ENCODE measurements around the gene SLC25A26.

SLC25A26 gene

DNA sequence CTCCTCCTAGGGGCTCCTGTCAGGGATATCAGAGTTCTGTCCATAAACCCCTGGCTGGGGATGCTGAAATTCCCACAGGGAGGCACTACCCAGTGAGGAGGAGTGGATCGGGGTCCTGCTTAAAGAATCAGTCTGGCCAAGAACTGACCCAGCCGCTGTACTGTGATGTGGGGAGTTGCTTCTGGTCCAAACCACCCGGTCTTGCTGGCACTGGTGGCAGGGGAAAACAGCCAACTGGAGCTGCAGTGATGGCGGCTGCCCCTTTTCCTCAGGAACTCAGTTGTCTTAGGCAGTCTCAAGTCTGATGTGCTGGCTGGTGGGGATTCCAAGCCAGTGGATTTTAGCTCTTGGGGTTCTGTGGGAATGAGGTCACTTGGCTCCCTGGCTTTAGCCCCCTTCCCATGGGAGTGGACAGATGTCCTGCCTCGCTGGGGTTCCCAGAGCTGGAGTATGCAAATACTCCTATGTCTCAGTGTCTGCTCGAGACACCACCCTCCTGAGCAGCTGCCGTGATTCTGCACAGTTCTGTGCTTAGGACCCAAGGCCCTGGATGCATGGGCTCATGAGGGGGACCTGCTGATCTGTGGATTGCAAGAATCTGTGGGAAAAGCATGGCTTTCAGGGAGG is 97.1 kb downstream of the SLC25A26 start:
- TF ChIP-seq, protein P1, sequence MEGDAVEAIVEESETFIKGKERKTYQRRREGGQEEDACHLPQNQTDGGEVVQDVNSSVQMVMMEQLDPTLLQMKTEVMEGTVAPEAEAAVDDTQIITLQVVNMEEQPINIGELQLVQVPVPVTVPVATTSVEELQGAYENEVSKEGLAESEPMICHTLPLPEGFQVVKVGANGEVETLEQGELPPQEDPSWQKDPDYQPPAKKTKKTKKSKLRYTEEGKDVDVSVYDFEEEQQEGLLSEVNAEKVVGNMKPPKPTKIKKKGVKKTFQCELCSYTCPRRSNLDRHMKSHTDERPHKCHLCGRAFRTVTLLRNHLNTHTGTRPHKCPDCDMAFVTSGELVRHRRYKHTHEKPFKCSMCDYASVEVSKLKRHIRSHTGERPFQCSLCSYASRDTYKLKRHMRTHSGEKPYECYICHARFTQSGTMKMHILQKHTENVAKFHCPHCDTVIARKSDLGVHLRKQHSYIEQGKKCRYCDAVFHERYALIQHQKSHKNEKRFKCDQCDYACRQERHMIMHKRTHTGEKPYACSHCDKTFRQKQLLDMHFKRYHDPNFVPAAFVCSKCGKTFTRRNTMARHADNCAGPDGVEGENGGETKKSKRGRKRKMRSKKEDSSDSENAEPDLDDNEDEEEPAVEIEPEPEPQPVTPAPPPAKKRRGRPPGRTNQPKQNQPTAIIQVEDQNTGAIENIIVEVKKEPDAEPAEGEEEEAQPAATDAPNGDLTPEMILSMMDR (IDR thresholded peaks at IDR 0.05; ENCODE audit: low read depth, low read length), result no peak
- H3K4me3 ChIP-seq (ENCODE audit: low read depth, low read length), result no peak overlapping the region

DNA sequence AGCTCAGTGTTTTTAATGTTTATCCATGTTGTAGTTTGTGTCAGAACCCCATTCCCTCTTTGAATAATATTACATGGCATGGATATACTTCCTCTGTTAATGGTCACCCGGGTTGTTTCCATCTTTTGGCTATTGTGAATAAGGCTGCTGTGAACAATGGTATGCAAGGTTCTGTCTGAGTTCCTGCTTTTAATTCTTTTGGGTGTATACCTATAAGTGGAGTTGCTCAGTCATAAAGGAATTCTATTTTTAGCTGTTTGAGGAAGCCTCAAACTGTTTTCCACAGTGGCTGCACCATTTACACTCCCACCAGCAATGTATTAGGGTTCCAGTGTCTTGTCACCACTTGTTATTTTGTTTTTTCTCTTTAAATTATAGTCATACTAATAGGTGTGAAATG is 99.6 kb downstream of the SLC25A26 start:
- TF ChIP-seq, protein P1 (IDR thresholded peaks at IDR 0.05; ENCODE audit: low read depth, low read length), result no peak
- H3K4me3 ChIP-seq (ENCODE audit: low read depth, low read length), result no peak overlapping the region

DNA sequence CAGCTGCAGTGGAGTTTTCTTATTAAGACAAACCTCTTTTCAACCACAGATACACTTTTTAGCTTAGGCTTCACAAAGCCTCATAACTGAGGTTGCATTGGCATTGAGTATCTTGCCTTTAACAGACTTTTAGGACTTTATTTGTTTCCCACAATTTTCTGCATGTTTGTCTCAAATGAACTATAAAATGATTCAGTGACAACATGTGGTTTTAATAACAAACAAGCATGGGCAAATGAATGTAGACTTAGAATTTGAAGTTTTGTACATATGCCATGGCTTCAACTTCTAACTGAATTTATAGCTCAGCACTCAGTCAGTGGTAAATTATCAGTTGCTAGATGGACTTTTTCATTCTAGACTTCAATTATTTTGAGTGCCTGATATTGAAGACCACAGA is 101.6 kb downstream of the SLC25A26 start:
- TF ChIP-seq, protein P1 (IDR thresholded peaks at IDR 0.05; ENCODE audit: low read depth, low read length), result no peak
- no peak overlapping the region for H3K4me3 ChIP-seq (ENCODE audit: low read depth, low read length)

DNA sequence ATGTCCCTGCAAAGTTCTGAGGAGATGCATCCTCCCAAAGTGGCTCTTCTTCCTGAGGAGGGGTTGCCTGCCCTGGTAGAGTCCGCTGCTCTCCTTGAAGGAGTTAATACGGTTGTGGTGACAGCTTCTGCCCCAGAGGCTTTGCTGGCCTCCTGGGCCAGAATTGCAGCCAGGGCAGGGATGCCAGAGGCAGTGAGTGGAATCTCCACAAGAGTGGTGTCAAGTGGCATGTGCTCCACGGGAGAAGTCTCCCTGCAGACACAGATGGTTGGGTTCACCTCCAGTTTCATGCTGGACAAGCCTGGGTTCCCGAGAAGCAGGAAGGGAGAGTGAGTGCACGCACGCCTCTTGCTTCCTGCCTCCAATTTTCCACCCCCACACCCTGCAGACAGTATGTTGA is 105.5 kb downstream of the SLC25A26 start:
- H3K4me3 ChIP-seq (ENCODE audit: low read depth, low read length), result no peak overlapping the region
- TF ChIP-seq, protein P1 (IDR thresholded peaks at IDR 0.05; ENCODE audit: low read depth, low read length), result no peak

DNA sequence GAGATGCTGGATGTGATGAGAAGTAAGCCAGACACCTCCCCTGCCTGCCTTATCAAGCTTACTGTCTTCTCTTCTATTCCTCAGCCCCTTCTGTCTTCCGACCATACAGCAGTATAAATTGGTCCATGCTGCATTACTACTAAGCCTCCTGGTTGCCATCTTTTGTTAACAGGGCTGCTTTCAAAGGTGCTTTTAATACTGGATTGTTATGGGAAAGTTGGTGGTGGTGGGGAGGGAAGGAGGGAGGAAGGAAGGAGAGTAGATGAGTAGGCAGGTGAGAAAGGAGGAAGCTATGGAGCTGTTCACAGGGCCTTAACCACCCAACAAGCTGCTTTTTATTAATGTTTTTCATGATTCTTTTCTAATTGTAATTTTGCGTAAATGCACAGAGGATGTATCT is 114.9 kb downstream of the SLC25A26 start:
- H3K4me3 ChIP-seq (ENCODE audit: low read depth, low read length), result no peak overlapping the region
- TF ChIP-seq, protein P1 (IDR thresholded peaks at IDR 0.05; ENCODE audit: low read depth, low read length), result no peak

DNA sequence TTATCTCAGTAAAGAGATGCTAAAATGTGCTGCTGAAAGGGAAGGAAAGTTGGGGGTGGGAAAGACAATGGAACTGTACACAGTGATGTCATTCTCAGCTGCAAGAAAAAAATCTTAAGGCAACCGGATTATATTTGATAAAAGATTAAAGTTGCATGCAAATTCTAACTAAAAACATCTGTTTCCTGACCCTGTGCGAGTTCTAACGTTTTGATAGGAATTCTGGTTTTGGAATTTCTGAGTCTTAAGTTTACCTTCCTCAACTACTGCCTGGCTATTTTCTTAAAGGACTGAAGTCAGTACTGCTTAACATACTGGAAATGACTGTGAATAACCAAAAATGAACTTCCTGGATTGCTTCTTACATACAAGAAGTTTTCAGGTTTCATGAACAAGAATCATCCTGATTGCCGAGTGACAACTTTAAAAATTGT is 115.5 kb downstream of the SLC25A26 start:
- H3K4me3 ChIP-seq (ENCODE audit: low read depth, low read length), result no peak overlapping the region
- TF ChIP-seq, protein P1 (IDR thresholded peaks at IDR 0.05; ENCODE audit: low read depth, low read length), result no peak

DNA sequence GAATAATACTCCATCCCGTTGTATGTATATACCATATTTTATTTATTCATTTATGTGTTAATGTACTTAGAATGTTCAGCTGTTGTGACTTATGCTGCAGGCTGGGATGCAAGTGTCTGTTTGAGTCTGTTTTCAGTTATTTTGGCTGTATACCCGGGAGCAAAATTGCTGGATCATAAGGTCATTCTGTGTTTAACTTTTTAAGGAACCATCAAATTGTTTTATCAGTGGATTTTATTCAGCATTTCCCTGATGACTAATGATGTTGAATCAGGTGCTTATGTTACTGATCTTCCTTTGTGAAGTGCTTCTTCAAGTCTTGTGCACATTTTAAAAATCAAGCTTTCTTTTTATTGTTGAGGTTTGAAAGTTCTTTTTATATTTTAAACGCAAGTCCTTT is 118.1 kb downstream of the SLC25A26 start:
- TF ChIP-seq, protein P1 (IDR thresholded peaks at IDR 0.05; ENCODE audit: low read depth, low read length), result no peak

More for the DNA sequence above, 118.1 kb downstream of the SLC25A26 start:
- H3K4me3 ChIP-seq (ENCODE audit: low read depth, low read length), result no peak overlapping the region

All from WI38 (cell line).